DMS 273 (cell line): ENCODE data around the gene SEMA3C.

Experiments used
- DNase-seq: peaks from one replicate; lab custom pipeline; 2025; ENCODE audit not compliant: unreplicated experiment; lab: John Stamatoyannopoulos, UW

Gene SEMA3C

DNA sequence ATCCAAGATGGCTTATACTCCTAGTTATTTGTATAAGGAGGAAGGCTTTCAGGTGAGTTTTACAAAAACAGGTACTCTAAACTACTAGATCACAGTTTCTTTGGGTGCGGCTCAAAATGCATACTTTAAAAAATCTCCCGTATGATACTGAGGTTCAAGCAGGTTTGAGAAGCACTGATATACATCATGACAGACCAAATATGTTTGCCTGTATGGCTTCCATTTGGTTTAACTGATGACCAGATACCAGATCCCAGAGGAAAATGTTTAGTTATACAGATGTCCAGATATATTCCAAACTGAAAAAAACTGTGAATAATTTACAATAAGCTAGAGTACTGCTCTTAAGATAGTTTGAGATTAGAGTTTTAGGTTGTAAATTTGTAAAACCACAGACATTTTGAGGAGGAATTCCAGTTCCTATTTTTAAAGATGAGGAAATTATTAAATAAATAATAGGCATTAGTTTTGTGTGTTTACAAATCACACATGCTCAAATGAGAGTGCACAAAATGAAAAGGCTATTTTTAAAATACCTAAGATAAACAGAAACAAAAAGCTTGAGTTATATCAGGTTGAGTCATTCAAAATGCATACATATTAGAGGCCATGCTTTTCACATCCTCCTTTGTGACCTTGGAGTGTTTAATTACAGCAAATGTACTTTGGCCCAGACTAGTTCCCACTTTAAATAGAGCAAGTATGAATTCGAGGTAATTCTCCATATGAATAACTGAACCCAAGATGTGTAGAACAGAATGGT is 60.5 kb downstream of the SEMA3C start:
- DNase-seq = peak; percentile 32

GRCh38 chr7:80856769-80857168 is 62.1 kb downstream of the SEMA3C start:
- no peak for DNase-seq

DNA sequence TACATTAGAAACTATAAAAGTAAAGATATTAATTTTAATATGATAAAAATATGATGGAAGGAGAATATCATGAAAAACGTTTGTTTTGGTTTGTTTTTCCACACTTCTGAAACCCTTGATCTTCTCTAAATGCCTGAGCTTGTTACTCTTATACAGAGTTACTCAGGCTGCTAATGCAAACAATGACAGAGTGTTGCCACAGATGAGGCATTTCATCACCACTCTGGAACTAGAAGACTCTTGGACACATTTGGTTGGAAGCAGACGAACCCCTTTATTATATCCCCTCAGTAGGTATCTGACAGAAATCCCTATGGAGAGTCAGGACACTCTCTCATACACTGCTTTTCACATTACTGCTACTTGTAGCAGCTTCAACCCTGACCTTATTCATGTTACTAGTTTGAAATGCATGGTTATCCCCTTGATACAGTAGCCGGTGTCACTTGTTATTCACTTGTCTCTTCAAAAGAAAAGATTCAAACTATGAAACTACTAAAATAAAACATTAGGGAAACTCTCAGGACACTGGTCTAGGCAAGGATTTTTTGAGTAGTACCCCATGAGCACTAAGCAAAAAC is 66.9 kb downstream of the SEMA3C start:
- no peak for DNase-seq

- no peak for DNase-seq
These were observed 70.0 kb downstream of the SEMA3C start for GRCh38 chr7:80848841-80849240.

DNA sequence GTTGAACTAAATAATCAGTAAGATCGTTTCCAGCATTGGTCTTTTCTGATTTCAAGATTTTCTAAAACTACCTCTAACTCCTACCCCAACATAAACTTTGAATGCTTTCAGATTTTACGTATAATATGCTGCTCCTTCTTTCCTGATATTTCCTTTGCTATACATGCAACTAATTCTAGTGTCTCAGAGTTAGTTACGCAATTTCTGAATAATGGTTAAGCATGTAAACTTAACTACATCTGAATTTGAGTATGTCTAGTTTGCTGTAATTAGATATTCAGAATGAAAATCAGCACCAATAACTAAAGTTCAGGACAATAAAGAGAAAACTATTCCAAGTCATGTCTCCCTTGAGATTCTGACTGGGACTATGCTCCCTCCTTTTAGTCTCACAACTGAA is 71.0 kb downstream of the SEMA3C start:
- DNase-seq = no peak

DNA sequence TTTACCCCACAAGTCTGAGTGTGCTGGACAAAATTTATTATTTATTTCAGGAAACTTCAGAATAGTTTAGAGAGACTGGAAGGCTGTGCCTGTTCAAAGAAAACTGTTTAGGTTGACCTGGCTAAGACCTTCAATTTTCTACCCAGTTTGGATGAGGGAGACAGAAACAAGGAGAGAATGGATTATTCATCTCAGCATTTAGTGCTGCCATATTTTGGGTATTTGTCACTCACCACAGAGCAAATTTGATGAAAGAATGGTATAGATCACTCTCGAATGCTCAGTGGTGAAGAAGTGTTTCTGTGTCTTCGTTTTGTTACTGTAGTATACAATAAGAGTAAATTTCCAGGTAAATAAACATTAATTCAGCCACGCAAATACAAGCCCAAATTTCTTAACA is 71.8 kb downstream of the SEMA3C start:
- no peak for DNase-seq

GRCh38 chr7:80844916-80845315 is 73.9 kb downstream of the SEMA3C start:
- DNase-seq = no peak

- DNase-seq = no peak
These were observed 75.7 kb downstream of the SEMA3C start for GRCh38 chr7:80843018-80843677.

DNA sequence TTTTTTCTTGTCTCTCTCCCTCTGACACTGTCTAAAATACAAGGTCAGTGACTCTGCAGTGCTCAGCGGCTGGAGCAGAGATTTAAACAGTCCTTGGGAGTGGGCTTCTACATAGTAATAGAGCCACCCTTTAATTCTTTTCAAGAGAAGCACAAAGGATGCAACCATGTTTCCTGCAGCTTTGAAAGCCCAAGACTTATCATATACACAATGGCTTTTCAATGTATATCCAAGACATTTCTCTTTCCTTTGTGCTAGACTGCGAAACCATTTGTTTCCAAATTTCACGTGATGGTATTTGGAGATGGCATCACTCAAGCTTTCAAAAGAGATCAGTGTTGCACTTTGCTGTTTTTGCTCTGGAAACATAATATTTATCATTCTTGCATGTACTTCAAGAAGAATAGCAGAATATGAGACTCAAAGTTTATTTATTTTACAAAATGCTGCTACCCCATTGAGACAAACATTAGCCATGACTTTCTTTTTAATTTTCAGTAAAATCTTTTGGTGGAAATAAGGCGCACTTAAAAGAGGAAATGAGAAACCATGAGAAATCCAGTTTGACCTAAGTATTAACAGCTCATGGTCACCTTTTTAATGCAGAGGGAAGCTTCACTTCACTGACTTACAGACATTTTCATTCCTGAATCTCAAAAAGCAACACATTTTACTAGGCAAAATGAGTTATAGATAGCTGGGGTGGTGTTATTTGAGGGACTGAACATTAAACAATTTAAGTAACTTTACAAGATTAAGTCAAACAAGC is 76.6 kb downstream of the SEMA3C start:
- DNase-seq = no peak

DNA sequence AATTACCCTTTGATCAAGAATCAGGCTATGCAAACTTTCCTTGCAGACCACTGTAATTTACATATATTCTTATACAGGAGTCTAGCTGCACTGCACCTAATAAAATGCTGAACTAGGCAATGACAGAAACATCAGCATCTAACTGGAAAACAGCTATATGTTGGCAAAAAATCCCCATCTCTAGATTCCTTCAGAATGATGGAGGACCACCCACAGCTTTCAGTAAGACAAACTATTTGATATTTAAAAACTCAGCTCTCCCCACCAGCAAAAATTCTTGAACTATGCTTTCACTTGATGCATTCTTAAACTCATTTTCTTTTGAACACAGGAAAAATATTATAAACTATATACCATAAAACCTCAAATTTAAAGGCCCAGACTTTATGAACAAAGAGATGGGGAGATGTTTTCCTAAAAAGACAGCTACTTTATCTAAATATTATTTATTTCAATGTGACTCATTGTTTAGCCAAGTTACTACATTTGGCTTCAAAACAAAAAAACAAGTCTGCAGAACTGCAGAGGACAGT is 77.4 kb downstream of the SEMA3C start:
- no peak for DNase-seq

DNA sequence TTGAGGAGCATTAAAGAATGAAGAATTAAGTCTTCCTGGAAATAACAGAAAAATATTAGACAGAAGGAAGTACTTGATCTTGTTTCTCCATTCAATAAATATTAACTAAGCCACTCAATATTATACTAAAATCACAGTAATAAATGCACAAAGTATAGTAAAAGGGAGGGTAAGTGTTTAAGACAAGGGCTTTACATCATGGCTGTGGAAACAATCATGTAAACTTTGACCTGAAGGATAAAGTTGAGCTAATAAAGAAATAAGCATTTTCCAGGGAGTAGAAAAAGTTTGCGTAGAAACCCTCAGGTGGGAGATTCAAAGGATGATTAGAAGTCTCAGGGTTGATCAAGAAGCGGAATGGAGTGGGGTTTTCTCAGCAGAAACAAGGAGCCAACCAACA is 78.2 kb downstream of the SEMA3C start:
- no peak for DNase-seq

GRCh38 chr7:80839855-80840254 is 79.0 kb downstream of the SEMA3C start:
- no peak for DNase-seq

DNA sequence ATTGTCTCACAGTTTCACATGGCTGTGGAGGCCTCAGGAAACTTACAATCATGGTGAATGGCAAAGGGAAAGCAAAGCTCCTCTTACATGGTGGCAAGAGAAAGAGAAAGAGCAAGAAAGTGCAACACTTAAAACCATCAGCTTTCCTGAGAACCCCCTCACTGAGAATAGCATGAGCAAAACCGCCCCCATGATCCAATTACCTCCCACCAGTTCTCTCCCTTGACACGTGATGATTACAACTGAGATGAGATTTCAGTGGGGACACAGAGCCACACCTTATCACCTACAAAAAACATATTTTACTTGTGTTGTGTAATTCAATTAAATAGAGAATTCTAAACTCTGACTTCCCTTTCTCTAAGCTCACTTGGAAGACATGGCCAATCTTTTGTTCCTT is 80.2 kb downstream of the SEMA3C start:
- DNase-seq = no peak

DNA sequence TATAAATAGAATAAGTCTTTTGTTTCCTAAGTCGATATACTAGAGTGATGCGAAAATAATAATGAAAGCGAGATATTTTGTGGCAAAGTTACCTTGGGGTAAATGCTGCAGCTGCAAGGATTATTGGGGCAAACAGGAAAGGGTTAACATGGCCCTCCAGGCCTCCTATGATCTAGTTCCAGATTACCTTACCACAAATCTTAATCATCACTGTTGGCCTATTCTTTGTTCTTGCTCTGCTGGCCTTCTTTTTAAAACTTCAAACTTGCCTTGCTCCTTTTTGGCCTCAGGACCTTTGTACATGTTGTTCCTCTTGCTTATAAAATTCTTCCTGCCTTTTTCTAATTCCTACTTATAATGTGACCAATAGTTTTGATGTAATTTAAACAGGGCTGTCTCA is 81.5 kb downstream of the SEMA3C start:
- DNase-seq = no peak

DNA sequence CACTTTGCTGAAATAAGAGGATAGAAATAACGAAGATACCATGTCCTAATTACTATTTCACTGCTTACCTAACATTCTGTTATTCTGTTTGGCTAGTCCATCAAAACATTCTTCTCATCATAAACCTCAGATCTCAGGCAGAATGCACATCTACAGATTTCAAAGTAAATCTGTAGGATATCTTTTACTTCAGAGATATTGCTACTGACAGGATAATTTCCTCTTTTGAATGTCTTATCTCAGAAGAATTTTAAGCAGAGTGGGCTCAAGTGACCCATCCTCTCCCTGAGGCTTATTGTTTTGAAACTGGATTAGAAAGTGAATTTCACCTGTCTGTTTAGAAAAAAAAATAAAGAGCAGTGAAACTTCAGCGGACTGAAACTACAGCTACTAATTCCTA is 83.6 kb downstream of the SEMA3C start:
- no peak for DNase-seq

DNA sequence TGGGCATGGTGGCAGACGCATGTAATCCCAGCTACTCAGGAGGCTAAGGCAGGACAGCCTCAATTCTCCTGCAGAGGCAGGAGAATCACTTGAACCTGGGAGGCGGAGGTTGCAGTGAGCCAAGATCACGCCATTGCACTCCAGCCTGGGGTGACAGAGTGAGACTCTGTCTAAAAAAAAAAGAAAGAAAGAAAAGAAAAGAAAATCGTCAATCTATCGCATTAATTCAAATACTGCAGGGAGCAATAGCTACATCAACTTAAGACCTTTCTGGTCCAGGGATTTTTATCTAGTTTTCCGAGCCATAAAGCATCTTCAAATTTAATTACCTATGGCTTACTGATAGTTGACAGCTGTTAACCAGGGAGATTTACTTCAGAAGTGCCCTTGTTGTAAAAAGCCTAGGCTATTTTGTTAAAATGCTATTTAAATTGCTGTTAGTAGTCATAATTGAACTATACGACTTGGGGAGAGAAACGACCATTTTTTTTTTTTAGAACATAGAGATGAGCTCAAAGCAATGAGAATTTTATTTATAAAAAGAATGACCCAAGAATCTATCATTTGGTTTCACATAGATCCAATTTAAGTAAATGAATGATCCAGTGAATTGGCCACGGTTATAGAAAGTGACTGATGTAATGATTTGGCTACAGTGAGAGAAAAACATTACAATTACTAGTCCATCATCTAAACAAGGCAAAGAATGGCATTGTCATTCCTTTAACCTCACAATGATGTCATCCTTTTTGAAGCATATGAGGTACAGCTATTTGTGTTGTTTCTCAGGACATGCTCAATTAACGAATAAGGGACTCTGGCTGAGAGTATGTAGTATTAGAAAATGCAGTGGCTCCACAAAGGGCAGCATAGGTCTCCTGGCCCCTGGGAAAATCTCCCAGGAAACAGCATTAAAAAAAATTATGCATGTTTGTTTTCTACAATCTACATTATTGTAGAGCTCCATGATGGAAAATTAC is 85.3 kb downstream of the SEMA3C start:
- DNase-seq = no peak

- no peak for DNase-seq
These were observed 86.8 kb downstream of the SEMA3C start for GRCh38 chr7:80832006-80832405.

GRCh38 chr7:80830584-80831285 is 88.1 kb downstream of the SEMA3C start:
- DNase-seq = no peak

GRCh38 chr7:80830010-80830409 is 88.8 kb downstream of the SEMA3C start:
- DNase-seq = no peak

DNA sequence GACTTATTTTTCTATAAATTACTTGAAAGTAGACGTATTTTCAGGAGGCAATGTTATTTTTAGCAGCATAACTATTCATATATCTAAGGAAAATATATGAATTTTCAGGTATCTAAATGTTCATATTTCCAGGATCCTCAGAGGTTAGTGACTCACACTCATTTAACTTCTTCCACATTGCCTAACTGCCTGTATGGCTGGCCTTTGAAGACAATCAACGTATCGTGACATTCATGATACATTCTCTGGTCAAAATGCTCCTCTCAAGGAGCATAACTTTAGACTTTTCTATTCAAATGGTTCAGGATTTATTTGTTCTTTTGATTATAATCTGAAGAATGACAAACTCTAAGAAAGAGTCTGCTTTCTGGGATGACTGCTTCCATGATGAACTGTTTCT is 89.3 kb downstream of the SEMA3C start:
- DNase-seq = no peak
